SK-N-MC (cell line): ENCODE measurements around the gene TFPT.

Source experiments
- EZH2 ChIP-seq: fragments of 200-600 bp; sonication (generic); IDR thresholded peaks from one replicate; pipeline ENCODE4 v1.6.1; 2017; ENCODE audit warnings: antibody characterized with exemption
- FOXP2 ChIP-seq: optimal IDR thresholded peaks from 2 replicates; pipeline ENCODE3; 2011; ENCODE audit warnings: mild to moderate bottlenecking, moderate library complexity; ENCODE audit not compliant: insufficient read depth; ENCODE audit errors: extremely low read length, control extremely low read depth
- POLR2AphosphoS5 ChIP-seq: IDR thresholded peaks from 2 replicates; pipeline ENCODE4 v1.6.1; 2012; ENCODE audit warnings: mild to moderate bottlenecking, low read depth, low read length, borderline replicate concordance

- TF ChIP-seq POLR2AphosphoS5 (no peak), EZH2 (no peak), FOXP2 (no peak)
Observed at GRCh38 chr19:54160182-54160811, 44.8 kb upstream of the TFPT start.
